Uterus (tissue), 4 donors: ENCODE data around the gene PHLDB3. TPM values are rescaled to one million over a fixed set of nuclear protein-coding genes. Genes with fewer than 3 reads are reported as not detected.

ENCODE experiments used
- DNase-seq, 2 donors: peaks; one replicate each; pipeline ENCODE4 v3.0.0-alpha.2; 2019 to 2020
- H3K27ac ChIP-seq, 2 donors: fragments of 200-600 bp; sonication (generic); 1 replicate in 1 of 2; 2 replicates in 1 of 2; pipeline ENCODE4 v1.5.1; 2016 to 2018
- H3K27me3 ChIP-seq, 2 donors: fragments of 200-600 bp; sonication (generic); one replicate each; pipeline ENCODE4 v1.5.1; 2018 to 2019; ENCODE audit warnings: control low read depth in 1 of 2
- H3K36me3 ChIP-seq, 2 donors: fragments of 200-600 bp; sonication (generic); one replicate each; pipeline ENCODE4 v1.5.1; 2019; ENCODE audit warnings: control low read depth in 1 of 2
- H3K4me1 ChIP-seq, 2 donors: fragments of 200-600 bp; sonication (generic); one replicate each; pipeline ENCODE4 v1.5.1; 2018 to 2019; ENCODE audit warnings: control low read depth in 1 of 2
- H3K4me3 ChIP-seq, 2 donors: fragments of 200-600 bp; sonication (generic); 1 replicate in 1 of 2; 2 replicates in 1 of 2; pipeline ENCODE4 v1.5.1; 2018 to 2019; ENCODE audit warnings: mild to moderate bottlenecking in 1 of 2
- H3K9me3 ChIP-seq, 2 donors: fragments of 200-600 bp; sonication (generic); one replicate each; pipeline ENCODE4 v1.5.1; 2019; ENCODE audit warnings: control low read depth in 1 of 2
- CTCF ChIP-seq, 4 experiments: fragments of 200-600 bp in 2 of 4; fragments of 450-650 bp in 2 of 4; sonication (generic) in 2 of 4; IDR thresholded peaks; one replicate each; pipeline ENCODE4 v1.5.1; 2016 to 2019; ENCODE audit warnings: antibody characterized with exemption in 4 of 4, mild to moderate bottlenecking in 2 of 4, moderate library complexity in 1 of 4
- POLR2A ChIP-seq, 2 donors: fragments of 450-650 bp; IDR thresholded peaks; one replicate each; pipeline ENCODE4 v1.6.1; 2016; ENCODE audit warnings: antibody characterized with exemption in 2 of 2, mild to moderate bottlenecking in 1 of 2, moderate library complexity in 1 of 2
- intact Hi-C: fragments of 100-400 bp; cut with DNase I; formaldehyde crosslinking; loops from one replicate; pipeline ENCODE4 v1.15.1; 2023; ENCODE audit warnings: low total_unique reads
- total RNA-seq, 4 donors: library from RNA; depleted of rRNA in 3 of 4; stranded (reverse); fragments of >200 nt in 3 of 4; gene quantifications; one replicate each; pipeline versions ENCODE4 v1.1.0 to v1.2.4, GENCODE V29; 2014 to 2023
- donor health status: DM: yes; HTN: yes; CAD: no.

Gene PHLDB3
- total RNA-seq, 4 donors from 2014 or later, result 0.51 to 27.1 (median 6.1) TPM

- intact Hi-C loops, result no loop called here
Measured at GRCh38 chr19:43482193-43482592, 22.4 kb downstream of the PHLDB3 start.

GRCh38 chr19:43481701-43482100 lies 22.8 kb downstream of the PHLDB3 start:
- intact Hi-C loops, result no loop called here
- no peak for DNase-seq
- TF ChIP-seq CTCF (IDR thresholded peaks at IDR 0.05), result no peak
- TF ChIP-seq POLR2A (IDR thresholded peaks at IDR 0.05), result no peak
- Histone ChIP-seq H3K4me3 (no peak overlapping the region), H3K27ac (no peak overlapping the region), H3K27me3 (no peaks in the 10 kb centered on the region), H3K9me3 (no peaks in the 10 kb centered on the region), H3K36me3 (no peaks in the 10 kb centered on the region), H3K4me1 (no peaks in the 10 kb centered on the region)

More at GRCh38 chr19:43482193-43482592, 22.4 kb downstream of the PHLDB3 start:
- H3K4me1 ChIP-seq, result no peaks in the 10 kb centered on the region
- no peaks in the 10 kb centered on the region for H3K36me3 ChIP-seq
- TF ChIP-seq CTCF (IDR thresholded peaks at IDR 0.05) (no peak), POLR2A (IDR thresholded peaks at IDR 0.05) (no peak)
- no peaks in the 10 kb centered on the region for H3K27me3 ChIP-seq
- no peak overlapping the region for H3K4me3 ChIP-seq
- no peaks in the 10 kb centered on the region for H3K9me3 ChIP-seq
- no peak for DNase-seq
- H3K27ac ChIP-seq, result no peak overlapping the region

- no peak for DNase-seq
- Histone ChIP-seq H3K4me3 (no peak overlapping the region), H3K27me3 (no peaks in the 10 kb centered on the region), H3K27ac (no peak overlapping the region), H3K36me3 (no peaks in the 10 kb centered on the region), H3K9me3 (no peaks in the 10 kb centered on the region), H3K4me1 (no peaks in the 10 kb centered on the region)
- no peak for TF ChIP-seq CTCF (IDR thresholded peaks at IDR 0.05)
- no peak for TF ChIP-seq POLR2A (IDR thresholded peaks at IDR 0.05)
- intact Hi-C loops, result no loop called here
Measured at GRCh38 chr19:43480574-43480973, 24.0 kb downstream of the PHLDB3 start.

GRCh38 chr19:43479961-43480561 lies 24.5 kb downstream of the PHLDB3 start:
- no peaks in the 10 kb centered on the region for H3K27me3 ChIP-seq
- H3K36me3 ChIP-seq, result no peaks in the 10 kb centered on the region
- intact Hi-C loops, result no loop called here
- DNase-seq, result no peak
- TF ChIP-seq POLR2A (IDR thresholded peaks at IDR 0.05) (no peak), CTCF (IDR thresholded peaks at IDR 0.05) (no peak)
- no peaks in the 10 kb centered on the region for H3K9me3 ChIP-seq
- no peak overlapping the region for H3K4me3 ChIP-seq
- no peaks in the 10 kb centered on the region for H3K4me1 ChIP-seq
- no peak overlapping the region for H3K27ac ChIP-seq

GRCh38 chr19:43479226-43479625 lies 25.3 kb downstream of the PHLDB3 start:
- Histone ChIP-seq H3K4me3 (no peak overlapping the region), H3K9me3 (no peaks in the 10 kb centered on the region)
- intact Hi-C loops, result no loop called here

More at GRCh38 chr19:43479226-43479625, 25.3 kb downstream of the PHLDB3 start:
- no peaks in the 10 kb centered on the region for H3K4me1 ChIP-seq
- H3K36me3 ChIP-seq, result no peaks in the 10 kb centered on the region
- no peak for DNase-seq
- H3K27me3 ChIP-seq, result no peaks in the 10 kb centered on the region
- H3K27ac ChIP-seq, result no peak overlapping the region
- TF ChIP-seq POLR2A (IDR thresholded peaks at IDR 0.05) (no peak), CTCF (IDR thresholded peaks at IDR 0.05) (no peak)
